Ectodermal cell (in vitro differentiated cells): Measurements from ENCODE around the gene RTP3.
"Not testable (repeated sequence)": the region's sequence is repeated elsewhere in the genome, so short reads cannot be mapped to it uniquely, and the experiment has no call there.

ENCODE experiments used
- H3K27ac ChIP-seq: 2 replicates; pipeline ENCODE4 v1.7.0; 2013; ENCODE audit warnings: mild to moderate bottlenecking, low read depth, low read length; ENCODE audit not compliant: insufficient read depth, poor library complexity, severe bottlenecking
- H3K27me3 ChIP-seq: 2 replicates; pipeline ENCODE4 v1.7.0; 2013; ENCODE audit warnings: mild to moderate bottlenecking, low read length; ENCODE audit not compliant: insufficient read depth, control insufficient read depth, poor library complexity, severe bottlenecking
- H3K36me3 ChIP-seq: one replicate; pipeline ENCODE4 v1.7.0; 2013; ENCODE audit warnings: low read length; ENCODE audit not compliant: control insufficient read depth, insufficient read depth
- H3K4me1 ChIP-seq: one replicate; pipeline ENCODE4 v1.7.0; 2013; ENCODE audit warnings: low read length; ENCODE audit not compliant: control insufficient read depth, insufficient read depth
- H3K4me3 ChIP-seq: 2 replicates; pipeline ENCODE4 v1.7.0; 2013; ENCODE audit warnings: low read depth, low read length, control low read depth; ENCODE audit not compliant: insufficient read depth
- H3K9me3 ChIP-seq: 2 replicates; pipeline ENCODE4 v1.7.0; 2013; ENCODE audit warnings: mild to moderate bottlenecking, low read length, moderate library complexity; ENCODE audit not compliant: control insufficient read depth
- WGBS, 2 experiments: methylation state at CpG; one replicate each; pipeline ENCODE4 v1.1.7; 2013; ENCODE audit warnings: missing lambda C conversion rate in 2 of 2; 5-methylcytosine and 5-hydroxymethylcytosine counted together

The RTP3 gene

DNA sequence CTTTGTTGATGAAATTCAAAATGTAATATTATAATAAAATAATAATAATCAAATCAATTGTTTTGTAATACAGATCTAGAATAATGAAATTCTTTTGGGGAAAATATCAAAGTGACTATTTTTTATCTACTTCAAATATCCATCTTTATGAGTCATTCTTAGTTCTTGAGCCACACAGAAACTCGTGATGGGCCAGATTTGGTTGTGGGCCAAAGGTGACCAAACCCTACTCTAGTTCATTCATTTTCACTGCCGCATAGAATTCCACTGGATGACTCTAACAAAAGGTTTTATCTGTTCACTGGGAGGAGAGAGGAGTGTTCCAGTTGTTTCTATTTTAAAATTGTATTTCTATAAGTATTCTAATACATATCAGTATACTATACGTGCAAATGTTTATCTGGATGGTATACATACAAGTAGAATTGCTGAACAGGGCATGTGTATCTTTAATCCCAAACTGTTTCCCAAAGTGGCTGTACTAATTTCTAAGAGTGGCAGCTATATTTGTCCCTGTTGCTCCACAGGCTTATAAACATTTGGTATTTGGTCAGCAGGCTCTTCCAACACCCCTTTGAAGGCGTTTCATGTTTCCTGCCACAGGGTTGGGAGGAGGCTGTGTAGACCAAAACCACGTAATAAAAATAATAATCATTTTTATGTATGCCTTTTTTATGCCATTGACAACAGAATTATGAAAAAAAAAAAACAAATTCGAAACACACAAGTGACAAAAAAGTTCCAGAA, 7.3 kb upstream of the RTP3 start:
- no peaks in the 10 kb centered on the region for H3K9me3 ChIP-seq
- no peaks in the 10 kb centered on the region for H3K36me3 ChIP-seq
- H3K4me1 ChIP-seq: no peaks in the 10 kb centered on the region
- H3K27me3 ChIP-seq: peaks cover 5% of the 10 kb centered on the region
- H3K27ac ChIP-seq: no peak overlapping the region
- WGBS, 2 experiments: 85 to 86% methylated on average over 4 to 6 of the region's 6 CpGs
- no peak overlapping the region for H3K4me3 ChIP-seq

DNA sequence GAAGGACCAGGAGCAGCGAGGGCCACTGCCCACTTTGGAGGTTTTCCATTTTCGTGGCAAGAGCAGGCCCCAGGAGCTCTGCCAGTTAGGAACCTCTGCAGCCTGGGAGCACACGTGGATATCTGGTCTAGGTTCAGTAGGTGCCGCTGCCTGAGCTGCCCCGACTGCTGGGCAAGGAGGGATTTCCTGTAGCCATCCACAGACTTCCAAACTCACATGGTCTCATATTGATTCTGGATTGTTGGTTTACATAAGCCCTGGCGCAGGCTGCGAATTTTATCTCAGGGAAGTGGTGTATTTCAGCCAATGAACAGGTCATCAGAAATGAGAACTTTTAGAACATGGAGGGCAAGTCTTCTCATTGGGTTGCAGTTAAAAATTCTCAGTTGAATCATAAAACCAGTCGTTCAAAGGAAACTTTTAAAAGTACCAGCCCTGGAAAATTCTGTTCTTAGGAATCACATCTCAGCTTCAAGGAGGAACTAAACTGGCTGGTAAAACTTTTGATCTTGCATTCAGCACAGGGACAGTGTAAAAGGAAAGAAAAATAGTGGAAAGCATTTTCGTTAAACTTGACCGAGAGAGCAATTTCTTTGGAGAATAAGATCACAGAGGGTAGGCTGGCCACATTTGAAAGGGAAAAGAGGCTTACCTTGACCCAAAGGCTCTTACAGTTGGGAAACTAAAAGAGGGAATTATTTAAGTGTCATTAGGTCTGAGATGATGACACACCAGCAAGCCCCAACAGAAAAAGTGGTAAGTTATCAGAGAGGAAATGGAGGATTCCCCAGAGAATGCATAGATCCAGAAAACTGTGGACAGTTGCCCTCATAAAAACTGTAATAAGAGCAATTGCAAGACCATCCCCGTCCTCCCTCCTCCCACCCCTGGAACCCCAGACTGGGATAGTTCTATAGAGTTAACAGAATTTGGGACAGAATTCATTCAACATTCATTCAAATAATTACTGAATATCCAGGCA, 6.4 kb upstream of the RTP3 start:
- 90 to 91% methylated on average over 11 of the region's 11 CpGs for WGBS, 2 experiments

DNA sequence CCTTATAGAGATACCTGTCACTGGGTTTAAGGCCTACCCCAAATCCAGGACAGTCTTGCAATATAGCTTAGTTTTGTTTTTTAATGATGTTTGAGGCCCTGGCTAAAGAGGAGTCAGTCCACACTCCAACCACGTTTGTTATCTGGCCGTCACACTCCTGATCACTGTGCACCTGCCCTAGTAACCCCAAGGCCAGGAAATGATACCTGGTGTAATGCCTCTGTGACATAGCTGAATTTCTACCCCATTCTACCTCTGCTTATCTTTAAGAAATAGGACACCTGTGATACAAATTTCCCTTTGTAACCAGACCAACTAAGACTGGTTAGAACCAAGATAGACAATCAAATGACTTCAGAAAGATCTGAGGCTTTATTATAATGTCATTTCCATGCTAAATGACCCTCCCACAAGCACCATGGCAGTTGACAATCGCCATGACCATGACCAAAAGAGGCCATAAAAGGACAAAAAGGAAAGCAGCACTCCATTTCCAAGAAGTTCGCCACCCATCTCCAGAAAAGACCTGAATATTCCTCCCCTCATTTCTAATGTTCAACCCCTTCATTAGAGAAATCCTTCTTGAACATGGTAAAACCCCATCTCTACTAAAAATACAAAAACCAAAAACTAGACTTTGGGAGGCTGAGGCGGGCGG, 4.8 kb upstream of the RTP3 start:
- Histone ChIP-seq H3K27ac (no peak overlapping the region), H3K36me3 (no peaks in the 10 kb centered on the region), H3K27me3 (peaks cover 5% of the 10 kb centered on the region), H3K9me3 (no peaks in the 10 kb centered on the region), H3K4me3 (no peak overlapping the region), H3K4me1 (no peaks in the 10 kb centered on the region)
- WGBS, 2 experiments: 91 to 92% methylated on average over 6 of the region's 6 CpGs

More for the DNA sequence above, 6.4 kb upstream of the RTP3 start:
- no peaks in the 10 kb centered on the region for H3K36me3 ChIP-seq
- H3K4me1 ChIP-seq: no peaks in the 10 kb centered on the region
- H3K9me3 ChIP-seq: no peaks in the 10 kb centered on the region
- H3K27ac ChIP-seq: no peak overlapping the region
- H3K27me3 ChIP-seq: peaks cover 5% of the 10 kb centered on the region
- H3K4me3 ChIP-seq: no peak overlapping the region

DNA sequence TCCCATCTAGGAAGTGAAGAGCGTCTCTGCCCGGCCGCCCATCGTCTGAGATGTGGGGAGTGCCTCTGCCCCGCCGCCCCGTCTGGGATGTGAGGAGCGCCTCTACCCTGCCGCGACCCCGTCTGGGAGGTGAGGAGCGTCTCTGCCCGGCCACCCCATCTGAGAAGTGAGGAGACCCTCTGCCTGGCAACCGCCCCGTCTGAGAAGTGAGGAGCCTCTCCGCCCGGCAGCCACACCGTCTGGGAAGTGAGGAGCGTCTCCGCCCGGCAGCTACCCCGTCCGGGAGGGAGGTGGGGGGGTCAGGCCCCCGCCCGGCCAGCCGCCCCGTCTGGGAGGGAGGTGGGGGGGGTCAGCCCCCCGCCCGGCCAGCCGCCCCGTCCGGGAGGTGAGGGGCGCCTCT, 3.3 kb upstream of the RTP3 start:
- H3K27ac ChIP-seq, H3K9me3 ChIP-seq, H3K4me1 ChIP-seq, H3K36me3 ChIP-seq, H3K4me3 ChIP-seq, H3K27me3 ChIP-seq: not testable (repeated sequence)
- 94 to 96% methylated on average over 20 to 32 of the region's 33 CpGs for WGBS, 2 experiments

DNA sequence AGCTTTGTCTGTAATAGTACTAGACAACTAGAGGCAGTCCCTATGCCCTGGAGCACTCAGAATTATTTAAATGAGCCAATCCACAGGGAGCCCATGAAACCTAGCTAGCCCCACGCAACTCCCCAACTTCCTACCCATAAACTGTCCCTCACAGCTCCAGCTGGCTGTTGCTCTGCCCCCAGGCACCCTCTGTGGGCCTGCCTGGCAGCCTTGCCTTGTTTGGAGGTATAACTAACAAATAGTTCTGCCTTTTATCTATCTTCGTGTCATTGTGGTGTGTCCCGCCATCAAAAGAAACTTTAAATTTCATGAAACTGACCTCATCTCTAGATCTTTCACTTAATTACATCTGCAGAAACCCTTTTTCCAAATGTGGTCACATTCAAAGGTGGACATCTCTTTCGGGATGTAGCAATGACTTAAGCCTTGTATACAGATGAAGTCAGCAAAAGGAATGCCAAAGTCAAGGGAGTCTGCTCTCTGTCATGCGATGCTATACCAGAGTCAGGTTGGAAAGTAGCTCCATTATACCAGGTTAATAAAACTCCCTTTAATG, 1.8 kb upstream of the RTP3 start:
- no peaks in the 10 kb centered on the region for H3K36me3 ChIP-seq

DNA sequence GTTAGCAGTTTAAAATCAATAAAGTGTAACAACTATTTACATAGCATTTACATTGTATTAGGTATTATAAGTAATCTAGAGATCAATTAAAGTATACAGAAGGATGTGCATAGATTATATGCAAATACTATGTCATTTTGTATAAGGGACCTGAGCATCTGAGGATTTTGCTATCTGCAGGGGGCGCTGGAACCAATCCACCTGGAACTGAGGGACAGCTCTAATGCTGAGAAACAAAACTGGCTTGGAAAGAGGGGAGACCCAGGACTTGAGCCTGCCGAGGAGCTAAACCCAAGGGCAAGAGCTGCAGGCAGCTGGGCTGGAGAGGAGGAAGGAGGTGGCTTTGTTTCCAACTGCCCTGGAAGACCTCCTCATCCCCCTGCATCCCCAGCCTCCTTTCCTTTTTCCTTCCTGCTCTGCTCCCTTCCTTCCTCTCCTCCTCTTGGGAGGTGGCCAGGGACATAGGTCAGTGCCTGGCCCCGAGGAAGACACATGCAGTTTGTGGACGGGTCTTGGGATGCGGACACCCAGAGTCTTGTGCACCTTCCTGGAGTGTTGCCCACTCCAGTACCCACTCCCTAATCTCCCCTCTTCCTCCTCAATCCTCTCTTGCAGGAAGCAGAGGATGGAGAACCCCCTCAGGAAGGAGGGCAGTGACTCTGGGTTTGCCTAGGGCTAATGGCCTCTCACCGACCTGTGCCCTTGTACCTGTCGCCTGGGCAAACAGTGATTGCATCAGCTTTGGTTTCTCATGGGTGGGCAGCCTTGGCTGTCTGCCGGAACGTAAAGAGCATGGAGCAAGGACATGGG, 825 bp upstream of the RTP3 start:
- no peaks in the 10 kb centered on the region for H3K27me3 ChIP-seq
- H3K36me3 ChIP-seq: no peaks in the 10 kb centered on the region
- WGBS, 2 experiments: 79 to 82% methylated on average over 9 of the region's 9 CpGs
- no peaks in the 10 kb centered on the region for H3K9me3 ChIP-seq
- H3K4me3 ChIP-seq: no peak overlapping the region
- no peaks in the 10 kb centered on the region for H3K4me1 ChIP-seq
- no peak overlapping the region for H3K27ac ChIP-seq

More for the DNA sequence above, 1.8 kb upstream of the RTP3 start:
- H3K4me1 ChIP-seq: no peaks in the 10 kb centered on the region
- no peaks in the 10 kb centered on the region for H3K9me3 ChIP-seq
- no peaks in the 10 kb centered on the region for H3K27me3 ChIP-seq
- WGBS, 2 experiments: 83 to 86% methylated on average over 5 of the region's 5 CpGs
- H3K27ac ChIP-seq: no peak overlapping the region
- H3K4me3 ChIP-seq: no peak overlapping the region

DNA sequence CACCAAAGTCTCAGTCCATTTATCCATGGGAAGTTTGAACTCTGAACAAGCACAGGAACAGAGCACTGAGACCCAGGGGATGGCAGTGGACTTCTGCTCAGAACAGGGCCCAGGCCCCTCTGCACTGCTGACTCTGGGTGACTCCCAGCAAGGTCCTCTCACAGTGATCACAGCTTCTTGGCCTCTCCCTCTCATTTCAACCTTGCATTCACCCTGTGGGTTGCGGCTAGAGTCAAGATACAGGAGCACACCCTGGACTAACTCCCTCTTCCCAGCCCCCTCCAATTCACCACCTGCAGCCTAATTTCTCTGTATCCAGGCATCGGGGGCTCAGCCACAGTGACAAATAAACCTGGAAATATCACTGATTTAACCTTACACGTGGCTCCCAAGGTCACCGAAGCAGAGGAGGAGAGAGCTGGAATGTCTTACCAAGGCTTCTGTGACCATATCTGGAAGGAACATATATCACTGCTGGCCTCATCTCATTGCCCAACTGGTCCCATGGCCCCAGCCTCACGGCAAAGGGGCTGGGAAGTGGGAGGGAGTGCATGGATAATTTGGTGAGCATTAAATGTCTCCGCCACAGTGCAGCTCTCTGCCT, 1.2 kb downstream of the RTP3 start:
- Histone ChIP-seq H3K9me3 (no peaks in the 10 kb centered on the region), H3K27me3 (no peaks in the 10 kb centered on the region), H3K27ac (no peak overlapping the region), H3K36me3 (no peaks in the 10 kb centered on the region), H3K4me1 (no peaks in the 10 kb centered on the region), H3K4me3 (no peak overlapping the region)
- 86 to 87% methylated on average over 6 of the region's 6 CpGs for WGBS, 2 experiments

DNA sequence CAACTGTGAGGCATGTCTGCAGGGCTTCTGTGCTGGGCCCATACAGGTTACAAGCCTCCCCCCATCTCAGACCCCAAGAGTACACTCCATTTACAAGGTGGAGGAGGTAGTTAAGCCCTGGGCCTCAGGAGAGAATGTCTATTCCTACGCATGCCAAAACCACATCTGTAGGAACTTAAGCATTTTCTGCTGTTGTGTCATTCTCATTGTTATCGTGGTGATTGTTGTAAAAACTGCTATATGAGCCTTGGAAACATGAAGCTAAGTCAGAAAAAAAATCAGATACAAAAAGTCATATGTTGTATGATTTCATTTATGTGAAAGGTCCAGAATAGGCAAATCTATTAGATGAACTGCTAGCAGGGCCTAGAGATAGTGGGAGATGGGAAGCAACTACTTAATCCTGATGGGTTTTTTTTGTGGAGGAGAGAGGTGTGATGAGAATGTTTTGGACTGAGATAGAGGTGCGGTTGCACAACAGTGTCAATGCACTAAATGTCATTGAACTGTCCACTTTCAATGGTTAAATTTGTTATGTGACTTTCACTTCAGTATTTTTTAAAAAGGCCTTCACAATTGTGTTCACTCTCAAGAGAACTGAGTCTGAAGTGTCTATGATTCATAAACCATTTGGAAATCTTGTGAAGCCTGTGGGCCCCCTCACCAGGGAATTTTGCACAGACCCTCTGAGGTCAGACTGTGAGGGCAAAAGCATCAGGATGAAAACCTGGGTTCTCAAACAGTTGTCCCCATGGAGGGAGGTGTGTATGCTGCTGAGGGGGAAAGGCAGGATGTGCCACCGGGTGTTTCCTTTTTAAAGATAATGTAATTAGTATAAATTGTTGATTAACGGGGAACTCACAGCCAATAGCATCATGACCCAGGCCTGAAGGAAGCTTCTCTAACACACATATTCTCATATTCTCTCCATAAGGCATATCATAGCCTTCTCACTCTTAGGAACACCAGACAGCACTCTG, 3.2 kb downstream of the RTP3 start:
- no peaks in the 10 kb centered on the region for H3K4me1 ChIP-seq
- no peak overlapping the region for H3K4me3 ChIP-seq
- no peaks in the 10 kb centered on the region for H3K27me3 ChIP-seq
- WGBS, 2 experiments: 92 to 96% methylated on average over 5 of the region's 5 CpGs
- no peaks in the 10 kb centered on the region for H3K9me3 ChIP-seq
- no peak overlapping the region for H3K27ac ChIP-seq
- no peaks in the 10 kb centered on the region for H3K36me3 ChIP-seq
